CD4-positive, CD25-positive, alpha-beta regulatory T cell (primary cell): ENCODE results near the gene SELENOO. TPM values are rescaled to one million over a fixed set of nuclear protein-coding genes. Genes with fewer than 3 reads are reported as not detected.
"Not testable (repeated sequence)": the region's sequence is repeated elsewhere in the genome, so short reads cannot be mapped to it uniquely, and the experiment has no call there.

Experiments used
- ATAC-seq, 2 donors: fragments of 150-1000 bp; cut with Tn5 transposase; one replicate each; pipeline ENCODE4 v1.10.0; 2021; ENCODE audit warnings: low read depth in 2 of 2, moderate number of reproducible peaks in 2 of 2, moderate library complexity in 1 of 2
- DNase-seq, 3 donors: peaks; one replicate each; pipeline versions ENCODE4 v3.0.0 to v3.0.0-alpha.2; 2012 to 2022; ENCODE audit warnings: mixed read lengths in 1 of 3
- H3K27ac ChIP-seq: one replicate; pipeline ENCODE4 v1.7.0; 2013; ENCODE audit warnings: mild to moderate bottlenecking, low read length; ENCODE audit not compliant: insufficient read depth, poor library complexity, severe bottlenecking
- H3K27me3 ChIP-seq: one replicate; pipeline ENCODE4 v1.7.0; 2013; ENCODE audit warnings: low read length; ENCODE audit not compliant: control insufficient read depth, insufficient read depth
- H3K36me3 ChIP-seq: one replicate; pipeline ENCODE4 v1.7.0; 2013; ENCODE audit warnings: mild to moderate bottlenecking, low read length, moderate library complexity; ENCODE audit not compliant: control insufficient read depth, insufficient read depth
- H3K4me1 ChIP-seq: 2 replicates; pipeline ENCODE4 v1.7.0; 2013; ENCODE audit warnings: mild to moderate bottlenecking, low read length; ENCODE audit not compliant: insufficient read depth, control insufficient read depth, poor library complexity, severe bottlenecking
- H3K4me3 ChIP-seq: one replicate; pipeline ENCODE4 v1.7.0; 2013; ENCODE audit warnings: low read depth, mild to moderate bottlenecking, low read length, moderate library complexity
- H3K9me3 ChIP-seq, 2 experiments: 1 replicate in 1 of 2; 2 replicates in 1 of 2; pipeline ENCODE4 v1.7.0; 2013; ENCODE audit warnings: low read length in 2 of 2, mild to moderate bottlenecking in 1 of 2, moderate library complexity in 1 of 2; ENCODE audit not compliant: control insufficient read depth in 2 of 2
- H3K27ac Mint-ChIP-seq, 3 donors: one replicate each; pipeline ENCODE4 v1.8.0; 2020 to 2022; ENCODE audit warnings: mild to moderate bottlenecking in 3 of 3, mixed read lengths in 3 of 3, moderate library complexity in 2 of 3
- H3K27me3 Mint-ChIP-seq: one replicate; pipeline ENCODE4 v1.8.0; 2022; ENCODE audit warnings: mild to moderate bottlenecking, mixed read lengths
- H3K36me3 Mint-ChIP-seq: one replicate; pipeline ENCODE4 v1.8.0; 2020; ENCODE audit warnings: mixed read lengths
- H3K4me1 Mint-ChIP-seq, 4 donors: one replicate each; pipeline ENCODE4 v1.8.0; 2020 to 2022; ENCODE audit warnings: mixed read lengths in 4 of 4, mild to moderate bottlenecking in 1 of 4
- H3K4me3 Mint-ChIP-seq, 4 donors: one replicate each; pipeline ENCODE4 v1.8.0; 2020 to 2022; ENCODE audit warnings: mild to moderate bottlenecking in 4 of 4, mixed read lengths in 4 of 4, moderate library complexity in 3 of 4
- H3K9me3 Mint-ChIP-seq, 7 donors: one replicate each; pipeline ENCODE4 v1.8.0; 2020 to 2022; ENCODE audit warnings: mixed read lengths in 7 of 7, mild to moderate bottlenecking in 3 of 7, moderate library complexity in 2 of 7
- polyA plus RNA-seq, 4 donors: library from polyadenylated mRNA; unstranded; fragments of 300-500 nt; fragmentation: Illumina TruSeq; gene quantifications; one replicate each; pipeline ENCODE4 v1.2.3, GENCODE V29; 2021
- total RNA-seq: library from RNA; stranded (reverse); gene quantifications from one replicate; pipeline ENCODE4 v1.2.3, GENCODE V29; 2022

The SELENOO gene
- total and polyA plus RNA-seq, 5 donors from 2014 or later, result 1.8 to 31.9 (median 3.5) TPM

DNA sequence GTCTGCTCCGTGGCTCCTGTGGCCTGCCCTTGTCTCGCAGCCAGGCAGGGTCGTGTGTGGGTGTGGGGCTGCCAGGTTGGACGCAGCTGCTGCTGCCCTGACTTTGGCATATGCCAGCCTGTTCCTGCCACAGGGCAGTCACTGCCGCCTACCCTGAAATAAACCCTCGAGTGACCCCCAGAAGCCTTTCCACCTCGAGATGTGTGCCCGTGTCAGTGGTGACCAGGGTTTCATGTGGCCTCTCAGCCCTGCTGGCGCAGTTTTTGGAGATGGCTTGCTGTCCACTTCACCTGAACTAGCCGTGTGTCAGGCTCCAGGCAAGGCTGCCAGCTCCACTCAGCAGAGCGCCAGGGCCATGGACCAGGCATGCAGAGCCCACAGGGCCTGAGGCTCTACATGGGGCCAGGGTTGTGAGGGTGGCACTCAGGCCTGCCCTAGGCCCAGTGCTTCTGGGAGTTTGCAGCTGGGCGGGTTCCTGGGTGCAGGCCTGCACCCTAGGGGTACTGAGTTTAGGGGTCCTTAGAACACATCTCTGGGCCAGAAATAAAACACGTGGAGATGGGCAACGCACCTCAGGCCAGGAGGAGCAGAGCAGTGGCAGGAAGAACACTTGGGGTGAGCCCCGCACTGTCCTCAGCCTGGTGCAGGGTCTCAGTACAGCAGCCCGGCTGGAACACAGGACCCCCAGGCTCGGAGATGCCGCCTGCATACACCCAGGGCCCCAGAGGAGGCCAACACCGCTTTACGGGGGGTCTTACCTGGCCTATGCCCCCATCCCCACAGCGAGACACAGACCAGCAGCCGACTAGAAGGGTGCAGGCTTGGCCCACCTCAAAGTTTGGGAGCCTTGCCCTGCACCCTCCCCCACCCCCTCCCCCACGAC, 39.1 kb upstream of the SELENOO start:
- no peak overlapping the region for H3K4me3 Mint-ChIP-seq
- H3K36me3 ChIP-seq, result no peaks in the 10 kb centered on the region
- H3K27me3 ChIP-seq, result no peaks in the 10 kb centered on the region

DNA sequence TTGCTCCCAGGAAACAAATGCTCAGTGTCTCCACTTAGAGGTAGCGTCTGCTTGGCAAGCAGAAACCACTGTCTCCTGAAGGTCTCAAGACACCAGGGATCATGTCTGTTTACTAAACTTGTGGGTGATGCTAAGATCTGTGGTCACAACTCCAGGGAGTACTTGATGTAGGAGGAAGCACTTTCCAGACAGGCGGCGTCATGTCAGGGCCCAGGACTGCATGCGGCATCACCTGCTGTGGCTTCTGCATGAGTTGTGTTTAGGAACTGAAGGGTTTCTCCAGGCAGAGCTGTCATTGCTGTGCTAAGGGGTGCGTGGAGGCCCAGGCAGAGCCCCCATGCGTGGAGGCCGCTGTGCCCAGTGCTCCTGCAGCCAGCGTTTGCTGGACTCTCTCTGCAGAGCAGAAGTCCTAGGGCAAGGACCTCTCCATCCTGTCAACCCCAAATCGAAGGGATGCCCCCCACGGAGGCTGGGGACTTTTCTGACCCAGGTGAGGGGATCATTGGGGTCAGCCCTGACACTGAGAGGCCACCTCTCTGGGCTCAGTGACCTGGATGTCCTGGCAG, 38.3 kb upstream of the SELENOO start:
- H3K36me3 ChIP-seq, result no peaks in the 10 kb centered on the region
- Mint-ChIP-seq H3K27ac (no peak overlapping the region), H3K4me1 (no peaks in the 10 kb centered on the region), H3K36me3 (no peaks in the 10 kb centered on the region), H3K27me3 (peaks cover 20% of the 10 kb centered on the region), H3K9me3 (no peaks in the 10 kb centered on the region), H3K4me3 (no peak overlapping the region)
- no peak for ATAC-seq
- H3K27ac ChIP-seq, result no peak overlapping the region
- DNase-seq, result no peak
- no peaks in the 10 kb centered on the region for H3K27me3 ChIP-seq
- H3K4me3 ChIP-seq, result no peak overlapping the region
- H3K4me1 ChIP-seq, result no peaks in the 10 kb centered on the region
- no peaks in the 10 kb centered on the region for H3K9me3 ChIP-seq

More for the DNA sequence above, 39.1 kb upstream of the SELENOO start:
- Histone ChIP-seq H3K4me1 (no peaks in the 10 kb centered on the region), H3K4me3 (no peak overlapping the region), H3K27ac (no peak overlapping the region), H3K9me3 (no peaks in the 10 kb centered on the region)
- ATAC-seq (no peak), DNase-seq (no peak)
- Mint-ChIP-seq H3K36me3 (no peaks in the 10 kb centered on the region), H3K4me1 (no peaks in the 10 kb centered on the region), H3K27ac (no peak overlapping the region), H3K27me3 (peaks cover 13% of the 10 kb centered on the region), H3K9me3 (no peaks in the 10 kb centered on the region)

DNA sequence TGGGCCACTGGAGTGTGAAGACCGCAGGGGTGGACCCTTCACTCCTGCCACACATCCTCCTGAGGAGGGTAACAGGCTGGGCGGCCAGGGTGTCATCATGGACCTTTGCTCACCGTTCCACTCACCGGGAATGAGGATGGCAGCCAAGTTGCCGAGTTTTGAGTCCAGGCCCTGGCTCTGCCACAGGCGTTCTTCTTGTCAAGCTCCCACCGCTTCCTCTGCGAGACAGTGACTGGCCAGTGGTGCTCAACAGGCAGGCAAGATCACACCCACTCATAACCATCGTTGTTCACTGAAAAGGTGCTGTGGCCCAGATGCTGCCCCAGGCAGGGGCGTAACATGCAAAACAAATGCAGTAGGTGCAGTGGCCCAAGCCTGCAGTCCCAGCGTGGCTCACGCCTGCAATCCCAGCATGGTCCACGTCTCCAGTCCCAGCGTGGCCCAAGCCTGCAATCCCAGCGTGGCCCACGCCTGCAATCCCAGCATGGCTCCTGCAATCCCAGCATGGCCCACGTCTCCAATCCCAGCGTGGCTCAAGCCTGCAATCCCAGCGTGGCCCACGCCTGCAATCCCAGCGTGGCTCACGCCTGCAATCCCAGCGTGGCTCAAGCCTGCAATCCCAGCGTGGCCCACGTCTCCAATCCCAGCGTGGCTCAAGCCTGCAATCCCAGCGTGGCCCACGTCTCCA, 35.2 kb upstream of the SELENOO start:
- Histone ChIP-seq H3K4me3 (no peak overlapping the region), H3K9me3 (no peaks in the 10 kb centered on the region), H3K27me3 (peaks cover 4% of the 10 kb centered on the region), H3K27ac (no peak overlapping the region), H3K36me3 (no peaks in the 10 kb centered on the region), H3K4me1 (no peaks in the 10 kb centered on the region)
- no peak for ATAC-seq
- Mint-ChIP-seq H3K4me3 (no peak overlapping the region), H3K4me1 (peaks cover 0 to 6% (median 2%) of the 10 kb centered on the region in 4 donors), H3K27ac (no peak overlapping the region), H3K27me3 (peaks cover 28% of the 10 kb centered on the region), H3K9me3 (no peaks in the 10 kb centered on the region), H3K36me3 (no peaks in the 10 kb centered on the region)
- no peak for DNase-seq

DNA sequence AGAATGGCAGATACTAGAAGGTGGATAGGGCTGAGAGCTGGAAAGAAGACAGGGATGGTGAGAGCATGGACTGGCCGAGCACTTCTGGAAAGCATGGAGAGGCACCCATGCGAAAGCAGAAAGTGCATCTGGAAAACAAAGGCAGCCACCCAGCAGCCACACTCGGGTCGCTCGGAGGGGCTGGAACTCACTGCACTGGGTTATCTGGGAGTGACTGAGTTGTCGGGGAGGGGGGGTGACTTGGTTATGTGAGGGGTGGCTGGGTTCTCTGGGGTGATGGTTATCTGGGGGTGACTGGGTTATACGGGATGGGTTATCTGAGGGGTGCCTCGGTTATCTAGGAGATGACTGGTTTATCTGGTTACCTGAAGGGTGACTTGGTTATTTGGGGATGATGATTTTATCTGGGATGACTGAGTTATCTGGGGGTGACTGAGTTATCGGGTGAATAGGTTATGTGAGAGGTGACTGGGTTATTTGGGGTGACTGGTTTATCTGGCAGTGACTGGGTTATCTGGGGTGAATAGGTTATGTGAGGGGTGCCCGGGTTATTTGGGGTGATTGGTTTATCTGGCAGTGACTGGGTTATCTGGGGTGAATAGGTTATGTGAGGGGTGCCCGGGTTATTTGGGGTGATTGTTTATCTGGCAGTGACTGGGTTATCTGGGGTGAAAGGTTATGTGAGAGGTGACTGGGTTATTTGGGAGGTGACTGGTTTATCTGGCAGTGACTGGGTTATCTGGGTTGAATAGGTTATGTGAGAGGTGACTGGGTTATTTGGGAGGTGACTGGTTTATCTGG, 32.9 kb upstream of the SELENOO start:
- H3K27ac ChIP-seq, result no peak overlapping the region
- H3K27me3 Mint-ChIP-seq, result peaks cover 45% of the 10 kb centered on the region
- no peak overlapping the region for H3K4me3 Mint-ChIP-seq
- no peaks in the 10 kb centered on the region for H3K36me3 ChIP-seq
- DNase-seq, result no peak
- ATAC-seq, result no peak
- H3K9me3 ChIP-seq, result no peaks in the 10 kb centered on the region
- H3K36me3 Mint-ChIP-seq, result no peaks in the 10 kb centered on the region
- no peak overlapping the region for H3K27ac Mint-ChIP-seq
- peaks cover 0 to 10% (median 2%) of the 10 kb centered on the region in 4 donors for H3K4me1 Mint-ChIP-seq
- H3K27me3 ChIP-seq, result peaks cover 4% of the 10 kb centered on the region
- no peaks in the 10 kb centered on the region for H3K4me1 ChIP-seq
- H3K9me3 Mint-ChIP-seq, result no peaks in the 10 kb centered on the region
- H3K4me3 ChIP-seq, result no peak overlapping the region

- H3K36me3 Mint-ChIP-seq, H3K27ac Mint-ChIP-seq, DNase-seq, H3K4me3 ChIP-seq, H3K4me1 ChIP-seq, H3K36me3 ChIP-seq, H3K9me3 Mint-ChIP-seq, H3K27me3 ChIP-seq, H3K27ac ChIP-seq, H3K4me1 Mint-ChIP-seq, H3K9me3 ChIP-seq, ATAC-seq: not testable (repeated sequence)
- Mint-ChIP-seq H3K4me3 (peak overlapping the region; percentile 70 to 92 (median 72)), H3K27me3 (peaks cover 52% of the 10 kb centered on the region)
Observed at GRCh38 chr22:50168490-50169180, 32.2 kb upstream of the SELENOO start.

DNA sequence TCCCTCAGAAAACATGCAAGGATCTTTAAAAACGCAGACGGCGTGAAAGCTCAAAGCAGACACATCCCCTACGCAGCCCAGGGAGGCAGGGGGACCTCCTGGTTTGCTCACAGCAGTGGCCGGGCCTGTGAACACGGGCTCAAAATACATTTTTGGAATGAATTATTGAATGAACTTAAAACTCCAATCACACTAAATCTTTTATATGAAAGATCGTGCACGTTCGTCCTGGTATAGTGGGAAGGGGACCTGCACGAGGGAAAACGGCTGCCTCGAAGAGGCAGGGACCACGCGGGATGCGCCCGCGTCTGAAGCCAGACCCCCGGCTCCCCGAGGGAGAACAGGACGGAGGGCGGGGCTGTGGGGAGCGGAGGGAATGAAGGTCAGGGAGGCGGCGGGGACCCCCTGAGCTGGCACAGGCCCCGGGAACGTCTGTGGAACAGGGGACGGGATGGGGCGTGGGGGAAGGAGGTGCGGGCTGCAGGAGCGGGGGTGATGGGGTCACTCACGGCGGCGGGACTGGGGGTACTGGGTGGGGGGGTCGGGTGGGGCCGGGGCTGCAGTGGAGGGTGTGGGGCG, 31.5 kb upstream of the SELENOO start:
- ATAC-seq, result no peak
- H3K27ac Mint-ChIP-seq, result no peak overlapping the region

More for the DNA sequence above, 31.5 kb upstream of the SELENOO start:
- peaks cover 0 to 10% (median 2%) of the 10 kb centered on the region in 4 donors for H3K4me1 Mint-ChIP-seq
- Histone ChIP-seq H3K4me3 (no peak overlapping the region), H3K27ac (no peak overlapping the region), H3K27me3 (peaks cover 4% of the 10 kb centered on the region), H3K4me1 (no peaks in the 10 kb centered on the region), H3K36me3 (no peaks in the 10 kb centered on the region), H3K9me3 (no peaks in the 10 kb centered on the region)
- H3K27me3 Mint-ChIP-seq, result peaks cover 52% of the 10 kb centered on the region
- no peaks in the 10 kb centered on the region for H3K36me3 Mint-ChIP-seq
- no peaks in the 10 kb centered on the region for H3K9me3 Mint-ChIP-seq
- no peak for DNase-seq
- peak overlapping the region; percentile 70 to 92 (median 72) for H3K4me3 Mint-ChIP-seq
